Large intestine (tissue), 3 donors: ENCODE measurements around the gene PAPPA. TPM values are rescaled to one million over a fixed set of nuclear protein-coding genes. Genes with fewer than 3 reads are reported as not detected.

ENCODE experiments used
- DNase-seq, 2 donors: peaks; one replicate each; pipeline versions ENCODE4 v3.0.0 to v3.0.0-alpha.2; 2013
- H3K27ac ChIP-seq: one replicate; pipeline ENCODE4 v1.5.1; 2013; ENCODE audit warnings: low read length
- H3K27me3 ChIP-seq: 2 replicates; pipeline ENCODE4 v1.6.1; 2013; ENCODE audit warnings: low read length; ENCODE audit not compliant: control insufficient read depth, insufficient read depth
- H3K36me3 ChIP-seq: 2 replicates; pipeline ENCODE4 v1.6.1; 2013; ENCODE audit warnings: low read length; ENCODE audit not compliant: control insufficient read depth, insufficient read depth
- H3K4me1 ChIP-seq: one replicate; pipeline ENCODE4 v1.6.1; 2013; ENCODE audit warnings: low read length; ENCODE audit not compliant: control insufficient read depth, insufficient read depth
- H3K4me3 ChIP-seq: one replicate; pipeline ENCODE4 v1.5.1; 2013; ENCODE audit warnings: low read length
- H3K9me3 ChIP-seq: one replicate; pipeline ENCODE4 v1.6.1; 2013; ENCODE audit warnings: mild to moderate bottlenecking, low read depth, low read length, moderate library complexity; ENCODE audit not compliant: control insufficient read depth
- WGBS: methylation state at CpG from one replicate; pipeline ENCODE4 v1.1.5; 2013; ENCODE audit warnings: low lambda C conversion rate; ENCODE audit not compliant: insufficient coverage; 5-methylcytosine and 5-hydroxymethylcytosine counted together
- polyA plus RNA-seq: library from polyadenylated mRNA; unstranded; fragments of 120-200 nt; gene quantifications from one replicate; pipeline ENCODE4 v1.2.1, GENCODE V29; 2013

The PAPPA gene
- polyA plus RNA-seq, 1 donor, result 2.2 TPM

DNA sequence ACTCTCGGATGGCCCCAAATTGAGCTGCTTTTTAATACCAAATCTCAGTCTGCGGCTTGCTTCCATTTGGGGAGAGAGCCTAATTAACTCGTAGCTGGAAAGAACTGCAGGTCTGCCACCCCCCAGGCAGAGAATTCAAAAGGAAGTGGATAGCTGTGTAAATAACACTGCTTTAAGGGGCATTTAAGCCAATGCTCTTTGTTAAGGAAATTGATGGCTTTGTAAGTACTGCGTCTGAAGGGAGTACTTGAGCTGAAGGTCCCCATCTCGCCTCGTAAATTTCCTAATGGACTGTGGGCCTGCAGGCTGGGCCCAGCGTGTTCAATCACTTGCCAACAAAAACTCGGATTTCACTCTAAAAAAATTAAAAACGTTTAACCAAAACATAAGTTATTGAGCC, 132.7 kb downstream of the PAPPA start:
- H3K36me3 ChIP-seq, result no peaks in the 10 kb centered on the region
- WGBS, result 80% methylated on average over 2 of the region's 9 CpGs
- DNase-seq, result no peak
- H3K27ac ChIP-seq, result no peak overlapping the region
- H3K4me3 ChIP-seq, result no peak overlapping the region
- H3K9me3 ChIP-seq, result no peaks in the 10 kb centered on the region
- peaks cover 21% of the 10 kb centered on the region for H3K27me3 ChIP-seq
- H3K4me1 ChIP-seq, result no peaks in the 10 kb centered on the region

GRCh38 chr9:116287721-116288120, 134.1 kb downstream of the PAPPA start:
- Histone ChIP-seq H3K27me3 (peaks cover 19% of the 10 kb centered on the region), H3K4me3 (no peak overlapping the region), H3K4me1 (no peaks in the 10 kb centered on the region), H3K36me3 (no peaks in the 10 kb centered on the region), H3K9me3 (no peaks in the 10 kb centered on the region), H3K27ac (no peak overlapping the region)
- WGBS, result no CpG with 5 or more reads among the region's 4 CpGs
- no peak for DNase-seq

GRCh38 chr9:116288658-116289057, 135.1 kb downstream of the PAPPA start:
- Histone ChIP-seq H3K4me3 (no peak overlapping the region), H3K27me3 (peaks cover 13% of the 10 kb centered on the region), H3K36me3 (no peaks in the 10 kb centered on the region), H3K27ac (no peak overlapping the region), H3K4me1 (no peaks in the 10 kb centered on the region), H3K9me3 (no peaks in the 10 kb centered on the region)
- no peak for DNase-seq
- WGBS, result no CpG with 5 or more reads among the region's 3 CpGs

DNA sequence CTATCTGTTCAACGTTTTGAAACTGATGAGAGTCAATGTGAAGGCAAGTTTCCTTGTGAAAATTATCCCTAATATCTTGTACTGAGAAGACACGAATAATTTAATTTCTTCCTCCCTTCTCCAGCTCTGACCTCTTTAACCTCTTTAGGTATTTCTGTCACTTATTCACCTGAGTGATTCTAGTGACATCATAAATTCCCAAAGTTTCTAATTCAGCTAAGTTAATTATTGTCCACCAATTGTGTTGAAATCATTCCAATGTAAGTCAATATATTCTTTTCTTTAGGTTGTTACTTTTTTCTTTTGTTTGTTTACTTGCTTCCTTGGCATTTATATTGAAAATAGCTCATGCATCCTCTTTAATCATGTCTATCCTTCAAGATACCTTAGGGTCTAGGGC, 143.8 kb downstream of the PAPPA start:
- no peaks in the 10 kb centered on the region for H3K4me1 ChIP-seq
- 50% methylated on average over 2 of the region's 2 CpGs for WGBS
- DNase-seq, result no peak
- no peak overlapping the region for H3K27ac ChIP-seq
- H3K36me3 ChIP-seq, result no peaks in the 10 kb centered on the region
- no peaks in the 10 kb centered on the region for H3K9me3 ChIP-seq
- H3K4me3 ChIP-seq, result no peak overlapping the region
- H3K27me3 ChIP-seq, result peaks cover 4% of the 10 kb centered on the region

DNA sequence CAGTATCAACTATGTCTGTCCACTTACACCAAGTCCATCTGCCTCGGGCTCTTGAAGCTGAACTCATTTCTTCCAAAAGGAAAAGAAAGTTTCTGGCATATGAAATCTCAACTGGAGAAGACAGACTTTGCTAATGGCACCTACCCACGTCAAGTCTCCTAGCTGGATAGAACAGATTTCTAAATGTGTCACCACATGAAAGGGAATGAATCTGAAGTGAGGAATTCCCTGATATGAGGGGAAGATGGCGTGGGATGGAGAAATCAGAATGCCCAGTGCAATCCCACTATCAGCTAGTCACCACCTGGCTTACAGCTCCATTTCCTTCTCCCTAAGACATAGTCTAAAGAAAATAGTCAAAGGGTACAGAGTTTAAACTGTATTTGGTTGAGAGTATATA, 144.7 kb downstream of the PAPPA start:
- Histone ChIP-seq H3K36me3 (no peaks in the 10 kb centered on the region), H3K4me1 (no peaks in the 10 kb centered on the region), H3K9me3 (no peaks in the 10 kb centered on the region), H3K27me3 (peaks cover 4% of the 10 kb centered on the region), H3K4me3 (no peak overlapping the region), H3K27ac (no peak overlapping the region)
- no peak for DNase-seq
- WGBS, result 80% methylated on average over 1 of the region's 3 CpGs

GRCh38 chr9:116298878-116299391, 145.3 kb downstream of the PAPPA start:
- H3K9me3 ChIP-seq, result no peaks in the 10 kb centered on the region
- H3K4me3 ChIP-seq, result no peak overlapping the region
- no peaks in the 10 kb centered on the region for H3K36me3 ChIP-seq
- no peaks in the 10 kb centered on the region for H3K4me1 ChIP-seq
- H3K27ac ChIP-seq, result no peak overlapping the region
- DNase-seq, result no peak
- WGBS, result 85% methylated on average over 2 of the region's 6 CpGs
- H3K27me3 ChIP-seq, result peaks cover 4% of the 10 kb centered on the region

DNA sequence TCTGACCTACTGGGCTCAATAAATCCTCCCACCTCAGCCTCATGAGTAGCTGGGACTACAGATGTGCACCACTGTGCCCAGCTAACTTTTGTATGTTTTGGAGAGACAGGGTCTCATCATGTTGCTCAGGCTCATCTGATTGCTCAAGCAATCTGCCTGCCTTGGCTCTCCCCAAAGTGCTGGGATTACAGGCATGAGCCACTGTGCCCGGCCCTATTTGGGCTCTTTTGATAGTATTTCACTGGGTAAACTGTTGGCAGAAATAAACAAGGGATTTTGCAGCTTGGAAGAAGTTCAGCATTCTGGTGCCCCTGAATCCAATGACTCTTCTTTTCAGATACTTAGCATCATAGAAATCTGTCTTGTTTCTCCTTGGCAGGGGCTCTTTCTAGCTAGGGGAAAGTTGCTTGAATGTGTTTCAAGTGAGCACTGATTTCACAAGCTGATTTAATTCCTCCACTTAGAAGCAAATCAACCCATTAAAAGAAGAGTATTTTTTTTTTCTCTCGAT, 146.8 kb downstream of the PAPPA start:
- Histone ChIP-seq H3K27me3 (peaks cover 4% of the 10 kb centered on the region), H3K9me3 (no peaks in the 10 kb centered on the region), H3K4me1 (no peaks in the 10 kb centered on the region), H3K36me3 (no peaks in the 10 kb centered on the region), H3K27ac (no peak overlapping the region), H3K4me3 (no peak overlapping the region)
- WGBS, result no CpG with 5 or more reads among the region's 2 CpGs
- no peak for DNase-seq

DNA sequence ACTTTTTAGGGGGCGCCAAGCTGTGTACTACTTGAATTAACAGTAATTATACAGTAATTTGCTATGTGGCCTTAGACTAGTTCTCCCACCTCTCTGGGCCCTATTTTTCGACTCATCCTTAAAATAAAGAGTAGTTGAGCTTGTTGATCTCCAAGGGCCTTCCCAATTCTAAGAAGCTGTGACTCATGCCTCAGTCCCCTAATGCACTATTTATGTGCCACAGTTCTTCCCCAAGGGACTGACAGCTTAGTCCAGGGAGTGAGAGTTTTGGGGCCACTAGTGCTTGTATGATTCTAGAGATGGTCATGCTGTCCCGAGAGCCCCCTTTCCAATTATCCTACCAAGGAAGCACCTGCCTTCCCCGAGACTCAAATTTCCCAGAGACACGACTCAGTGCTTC, 149.7 kb downstream of the PAPPA start:
- Histone ChIP-seq H3K27ac (no peak overlapping the region), H3K4me1 (no peaks in the 10 kb centered on the region), H3K36me3 (no peaks in the 10 kb centered on the region), H3K4me3 (no peak overlapping the region), H3K9me3 (no peaks in the 10 kb centered on the region), H3K27me3 (peaks cover 4% of the 10 kb centered on the region)
- no CpG with 5 or more reads among the region's 5 CpGs for WGBS
- DNase-seq, result no peak

GRCh38 chr9:116303886-116304538, 150.4 kb downstream of the PAPPA start:
- H3K27me3 ChIP-seq, result peaks cover 4% of the 10 kb centered on the region
- H3K4me3 ChIP-seq, result no peak overlapping the region
- no peaks in the 10 kb centered on the region for H3K9me3 ChIP-seq
- no peak overlapping the region for H3K27ac ChIP-seq
- no peaks in the 10 kb centered on the region for H3K4me1 ChIP-seq
- DNase-seq, result no peak
- 100% methylated on average over 2 of the region's 3 CpGs for WGBS
- no peaks in the 10 kb centered on the region for H3K36me3 ChIP-seq

DNA sequence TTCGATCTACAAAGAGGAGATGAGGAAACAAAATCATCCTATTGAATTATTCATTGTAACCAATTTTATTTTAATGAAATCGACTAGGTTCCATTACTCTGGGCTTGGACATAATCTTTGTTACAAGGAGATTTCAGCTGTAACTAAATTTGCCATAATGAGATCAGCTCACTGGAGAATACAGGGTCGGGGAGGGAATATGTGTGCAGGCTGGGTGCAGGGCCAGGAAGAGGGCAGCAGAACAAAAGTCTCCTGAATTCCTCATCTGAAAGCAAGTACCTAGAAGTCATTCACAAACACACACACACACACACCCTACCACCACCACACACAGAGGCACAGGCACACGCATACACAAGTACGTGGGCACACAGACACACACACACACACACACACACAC, 151.2 kb downstream of the PAPPA start:
- peaks cover 4% of the 10 kb centered on the region for H3K27me3 ChIP-seq
- H3K9me3 ChIP-seq, result no peaks in the 10 kb centered on the region
- no peaks in the 10 kb centered on the region for H3K4me1 ChIP-seq
- no peak for DNase-seq
- 80% methylated on average over 1 of the region's 5 CpGs for WGBS
- no peak overlapping the region for H3K27ac ChIP-seq
- no peaks in the 10 kb centered on the region for H3K36me3 ChIP-seq
- H3K4me3 ChIP-seq, result no peak overlapping the region

- H3K36me3 ChIP-seq, result no peaks in the 10 kb centered on the region
- 73% methylated on average over 2 of the region's 4 CpGs for WGBS
- H3K4me3 ChIP-seq, result no peak overlapping the region
- H3K27ac ChIP-seq, result no peak overlapping the region
- H3K27me3 ChIP-seq, result no peaks in the 10 kb centered on the region
- no peaks in the 10 kb centered on the region for H3K9me3 ChIP-seq
- no peaks in the 10 kb centered on the region for H3K4me1 ChIP-seq
- DNase-seq, result no peak
These were observed 154.5 kb downstream of the PAPPA start for GRCh38 chr9:116308076-116308475.
